K562 (cell line): ENCODE results near the gene PRDM16.

Experiments used
- AFF1 ChIP-seq, 2 experiments: fragments of 450-650 bp; IDR thresholded peaks; 2 replicates each; pipeline ENCODE4 v1.6.1; 2018; ENCODE audit warnings: mild to moderate bottlenecking in 2 of 2, low read depth in 1 of 2; ENCODE audit not compliant: partially characterized antibody in 2 of 2
- ATF2 ChIP-seq: sonication (generic); formaldehyde crosslinking; IDR thresholded peaks from 2 replicates; pipeline ENCODE4 v1.8.1; 2022; ENCODE audit warnings: missing genetic modification reagents
- CEBPB ChIP-seq: fragments of 450-650 bp; IDR thresholded peaks from 2 replicates; pipeline ENCODE4 v1.6.1; 2016; ENCODE audit warnings: missing genetic modification characterization, missing compliant biosample characterization
- CTCF ChIP-seq, 3 experiments: IDR thresholded peaks in 2 of 3; conservative IDR thresholded peaks in 1 of 3; 2 replicates each; pipeline ENCODE4 v1.5.1; 2011 to 2012; ENCODE audit warnings: low read length in 3 of 3, mild to moderate bottlenecking in 3 of 3, control low read depth in 2 of 3, improper control_type of control experiment in 1 of 3, inconsistent platforms in 1 of 3, low read depth in 1 of 3, mixed read lengths in 1 of 3, moderate library complexity in 1 of 3; ENCODE audit not compliant: insufficient read depth in 2 of 3
- E2F5 ChIP-seq: sonication (generic); formaldehyde crosslinking; IDR thresholded peaks from 2 replicates; pipeline ENCODE4 v1.8.0; 2022; ENCODE audit warnings: mild to moderate bottlenecking, missing genetic modification reagents
- E2F6 ChIP-seq, 2 experiments: IDR thresholded peaks; 2 replicates each; pipeline ENCODE4 v1.6.1; 2011; ENCODE audit warnings: borderline replicate concordance in 1 of 2, control low read depth in 1 of 2, low read depth in 1 of 2, low read length in 1 of 2, mild to moderate bottlenecking in 1 of 2, mixed read lengths in 1 of 2, moderate library complexity in 1 of 2; ENCODE audit not compliant: insufficient read depth in 1 of 2, insufficient read length in 1 of 2, poor library complexity in 1 of 2, severe bottlenecking in 1 of 2; ENCODE audit errors: extremely low read depth in 1 of 2
- FOSL1 ChIP-seq: fragments of 200-800 bp; sonication (Bioruptor generic); conservative IDR thresholded peaks from 2 replicates; pipeline ENCODE4 v1.6.1; 2016; ENCODE audit warnings: missing genetic modification characterization, missing compliant biosample characterization
- NRF1 ChIP-seq, 2 experiments: fragments of 450-650 bp; IDR thresholded peaks in 1 of 2; conservative IDR thresholded peaks in 1 of 2; 2 replicates each; pipeline ENCODE4 v1.6.1; 2014; ENCODE audit warnings: mild to moderate bottlenecking in 2 of 2
- POLR2AphosphoS5 ChIP-seq: IDR thresholded peaks from 2 replicates; pipeline ENCODE4 v1.6.1; 2011; ENCODE audit warnings: mild to moderate bottlenecking, low read depth, low read length, moderate library complexity; ENCODE audit not compliant: control insufficient read depth, insufficient read depth
- SAFB2 ChIP-seq: fragments of 200-400 bp; formaldehyde crosslinking; IDR thresholded peaks from 2 replicates; pipeline ENCODE4 v1.6.1; 2018; ENCODE audit warnings: borderline replicate concordance, low read length, low read depth, moderate library complexity; ENCODE audit not compliant: severe bottlenecking
- SIN3B ChIP-seq: fragments of 450-650 bp; IDR thresholded peaks from 2 replicates; pipeline ENCODE4 v1.6.1; 2017; ENCODE audit warnings: low read depth, mild to moderate bottlenecking, moderate library complexity
- SMARCC2 ChIP-seq: fragments of 450-650 bp; IDR thresholded peaks from 2 replicates; pipeline ENCODE4 v1.6.1; 2017; ENCODE audit warnings: antibody characterized with exemption, moderate library complexity, mild to moderate bottlenecking, low read depth
- SOX6 ChIP-seq: fragments of 450-650 bp; IDR thresholded peaks from 2 replicates; pipeline ENCODE4 v1.6.1; 2014; ENCODE audit warnings: mild to moderate bottlenecking
- ZFP1 ChIP-seq: fragments of 450-650 bp; formaldehyde crosslinking; IDR thresholded peaks from 2 replicates; pipeline ENCODE4 v1.4.0; 2020; ENCODE audit warnings: mild to moderate bottlenecking, mixed read lengths

GRCh38 chr1:3344395-3344794 is 275.4 kb downstream of the PRDM16 start:
- TF ChIP-seq SOX6 (no peak), FOSL1 (tag) (no peak), POLR2AphosphoS5 (no peak), SIN3B (no peak), CEBPB (no peak), SMARCC2 (no peak), SAFB2 (no peak), E2F6 (IDR thresholded peaks at IDR 0.05; ENCODE audit: borderline replicate concordance in 1 of 2, extremely low read depth in 1 of 2, insufficient read depth in 1 of 2, insufficient read length in 1 of 2, low read depth in 1 of 2, low read length in 1 of 2, poor library complexity in 1 of 2, severe bottlenecking in 1 of 2) (no peak), NRF1 (conservative IDR thresholded peaks at IDR 0.05 in 1 of 2, IDR thresholded peaks at IDR 0.05 in 1 of 2) (no peak), E2F5 (CRISPR knock-in tag) (no peak), AFF1 (IDR thresholded peaks at IDR 0.05; ENCODE audit: low read depth in 1 of 2, partially characterized antibody in 2 of 2) (no peak), ZFP1 (no peak), ATF2 (no peak), CTCF (IDR thresholded peaks at IDR 0.05 in 2 of 3, conservative IDR thresholded peaks at IDR 0.05 in 1 of 3; ENCODE audit: insufficient read depth in 2 of 3, low read depth in 1 of 3, low read length in 3 of 3) (no peak)
